ENCODE data around the gene FLNB.

DNA sequence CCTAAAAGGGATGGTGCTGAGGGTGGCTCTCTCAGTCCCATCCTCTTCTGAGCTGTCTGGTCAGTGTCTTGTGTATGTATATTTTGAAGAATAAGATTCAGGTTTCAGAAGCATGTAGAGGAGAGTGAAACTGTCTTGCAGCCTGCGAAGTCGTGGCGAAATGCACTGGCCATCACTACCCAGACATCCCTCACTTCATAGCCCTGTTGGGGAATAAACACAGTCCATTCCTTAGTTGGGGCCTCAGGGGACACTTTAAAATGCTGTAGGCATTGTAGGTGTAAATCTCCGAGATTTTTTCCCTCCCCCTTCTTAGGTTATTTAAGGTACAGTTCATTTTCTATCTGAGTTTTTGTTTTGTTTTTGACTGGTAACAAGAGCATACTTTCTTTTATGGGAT lies 108.8 kb downstream of the FLNB start:
- TF ChIP-seq, protein P1, sequence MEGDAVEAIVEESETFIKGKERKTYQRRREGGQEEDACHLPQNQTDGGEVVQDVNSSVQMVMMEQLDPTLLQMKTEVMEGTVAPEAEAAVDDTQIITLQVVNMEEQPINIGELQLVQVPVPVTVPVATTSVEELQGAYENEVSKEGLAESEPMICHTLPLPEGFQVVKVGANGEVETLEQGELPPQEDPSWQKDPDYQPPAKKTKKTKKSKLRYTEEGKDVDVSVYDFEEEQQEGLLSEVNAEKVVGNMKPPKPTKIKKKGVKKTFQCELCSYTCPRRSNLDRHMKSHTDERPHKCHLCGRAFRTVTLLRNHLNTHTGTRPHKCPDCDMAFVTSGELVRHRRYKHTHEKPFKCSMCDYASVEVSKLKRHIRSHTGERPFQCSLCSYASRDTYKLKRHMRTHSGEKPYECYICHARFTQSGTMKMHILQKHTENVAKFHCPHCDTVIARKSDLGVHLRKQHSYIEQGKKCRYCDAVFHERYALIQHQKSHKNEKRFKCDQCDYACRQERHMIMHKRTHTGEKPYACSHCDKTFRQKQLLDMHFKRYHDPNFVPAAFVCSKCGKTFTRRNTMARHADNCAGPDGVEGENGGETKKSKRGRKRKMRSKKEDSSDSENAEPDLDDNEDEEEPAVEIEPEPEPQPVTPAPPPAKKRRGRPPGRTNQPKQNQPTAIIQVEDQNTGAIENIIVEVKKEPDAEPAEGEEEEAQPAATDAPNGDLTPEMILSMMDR (IDR thresholded peaks at IDR 0.05), result no peak
- no peak for TF ChIP-seq EZH2 (IDR thresholded peaks at IDR 0.05)
